Activated CD8-positive, alpha-beta memory T cell treated with anti-CD3 and anti-CD28 coated beads, Interleukin-2, amount 50 U/mL, for 1 hour (primary cell): Measurements from ENCODE around the gene VWCE.

Source experiments
- DNase-seq: peaks from one replicate; pipeline ENCODE4 v3.0.0-alpha.2; 2020; ENCODE audit errors: extremely low read depth

The VWCE gene

GRCh38 chr11:61294717-61295595 lies at the start of gene VWCE:
Gene VWCE, minus strand, starts transcription at chr11:61295316. Its CDS starts 279 bp downstream, at chr11:61295037.
- peak; percentile 17 for DNase-seq

- no peak for DNase-seq
Observed at GRCh38 chr11:61343792-61344745, 49.0 kb upstream of the VWCE start.

GRCh38 chr11:61342207-61342803 lies 47.2 kb upstream of the VWCE start:
- DNase-seq: no peak

GRCh38 chr11:61341706-61342105 lies 46.6 kb upstream of the VWCE start:
- DNase-seq: no peak

GRCh38 chr11:61340979-61341378 lies 45.9 kb upstream of the VWCE start:
- no peak for DNase-seq

GRCh38 chr11:61339490-61339878 lies 44.4 kb upstream of the VWCE start:
- no peak for DNase-seq

- DNase-seq: no peak
Observed at GRCh38 chr11:61338783-61339489, 43.8 kb upstream of the VWCE start.

- DNase-seq: no peak
Observed at GRCh38 chr11:61337706-61338470, 42.8 kb upstream of the VWCE start.

GRCh38 chr11:61336171-61336935 lies 41.2 kb upstream of the VWCE start:
- DNase-seq: peak; percentile 53

GRCh38 chr11:61335355-61335710 lies 40.2 kb upstream of the VWCE start:
- no peak for DNase-seq

- no peak for DNase-seq
Observed at GRCh38 chr11:61334434-61335354, 39.6 kb upstream of the VWCE start.

- DNase-seq: no peak
Observed at GRCh38 chr11:61333550-61334433, 38.7 kb upstream of the VWCE start.

GRCh38 chr11:61332797-61333549 lies 37.9 kb upstream of the VWCE start, which contains the start of the genes DDB1 and TKFC:
Gene DDB1, minus strand, starts transcription at chr11:61333105. Its CDS starts 137 bp downstream, at chr11:61332968.
Gene TKFC, plus strand, starts transcription at chr11:61333228. Its CDS starts 1,501 bp downstream, at chr11:61334729.
- DNase-seq: peak; percentile 89

GRCh38 chr11:61332281-61332796 lies 37.2 kb upstream of the VWCE start:
- DNase-seq: no peak

GRCh38 chr11:61331651-61332050 lies 36.5 kb upstream of the VWCE start:
- no peak for DNase-seq

GRCh38 chr11:61329871-61330270 lies 34.8 kb upstream of the VWCE start:
- DNase-seq: no peak

GRCh38 chr11:61328351-61328750 lies 33.2 kb upstream of the VWCE start:
- DNase-seq: no peak
